Stomach (tissue), 9 donors: Measurements from ENCODE around the gene FUBP1. TPM values are rescaled to one million over a fixed set of nuclear protein-coding genes. Genes with fewer than 3 reads are reported as not detected.
"Not testable (repeated sequence)": the region's sequence is repeated elsewhere in the genome, so short reads cannot be mapped to it uniquely, and the experiment has no call there.

Source experiments
- DNase-seq, 2 donors: peaks; one replicate each; pipeline versions ENCODE4 v3.0.0 to v3.0.0-alpha.2; 2013 to 2019
- H3K27ac ChIP-seq, 5 donors: fragments of 200-600 bp in 4 of 5; sonication (generic) in 4 of 5; one replicate each; pipeline ENCODE4 v1.5.1; 2013 to 2019; ENCODE audit warnings: mild to moderate bottlenecking in 1 of 5, moderate library complexity in 1 of 5
- H3K27me3 ChIP-seq, 3 donors: fragments of 200-600 bp; sonication (generic); one replicate each; pipeline ENCODE4 v1.5.1; 2017 to 2019; ENCODE audit warnings: mixed run types in 1 of 3
- H3K36me3 ChIP-seq, 4 donors: fragments of 200-600 bp; sonication (generic); 1 replicate in 3 of 4; 2 replicates in 1 of 4; pipeline ENCODE4 v1.5.1; 2016 to 2019
- H3K4me1 ChIP-seq, 4 donors: fragments of 200-600 bp; sonication (generic); one replicate each; pipeline ENCODE4 v1.5.1; 2016 to 2019
- H3K4me3 ChIP-seq, 4 donors: fragments of 200-600 bp; sonication (generic) in 3 of 4; one replicate each; pipeline ENCODE4 v1.5.1; 2016 to 2019; ENCODE audit warnings: mild to moderate bottlenecking in 1 of 4
- H3K9me3 ChIP-seq, 4 donors: fragments of 200-600 bp; sonication (generic); one replicate each; pipeline ENCODE4 v1.5.1; 2016 to 2019
- CTCF ChIP-seq, 7 experiments: fragments of 450-650 bp in 4 of 7; fragments of 200-600 bp in 3 of 7; sonication (generic) in 3 of 7; IDR thresholded peaks; one replicate each; pipeline ENCODE4 v1.5.1; 2016 to 2019; ENCODE audit warnings: antibody characterized with exemption in 7 of 7, control low read depth in 2 of 7, mild to moderate bottlenecking in 1 of 7
- EP300 ChIP-seq: sonication (generic); formaldehyde crosslinking; IDR thresholded peaks from one replicate; pipeline ENCODE4 v1.6.1; 2017; ENCODE audit warnings: antibody characterized with exemption
- POLR2A ChIP-seq, 4 donors: fragments of 450-650 bp; IDR thresholded peaks; one replicate each; pipeline ENCODE4 v1.6.1; 2016; ENCODE audit warnings: antibody characterized with exemption in 4 of 4, control low read depth in 2 of 4, mild to moderate bottlenecking in 1 of 4, moderate library complexity in 1 of 4
- POLR2AphosphoS5 ChIP-seq, 3 donors: sonication (generic); formaldehyde crosslinking; IDR thresholded peaks; one replicate each; pipeline ENCODE4 v1.6.1; 2016; ENCODE audit warnings: antibody characterized with exemption in 3 of 3
- WGBS, 5 donors: extraction: QIAGEN DNeasy Blood & Tissue Kit in 3 of 5; methylation state at CpG; one replicate each; pipeline versions ENCODE4 v1.1.5 to v1.1.7; 2013 to 2018; 5-methylcytosine and 5-hydroxymethylcytosine counted together
- intact Hi-C: fragments of 100-400 bp; cut with DNase I; formaldehyde crosslinking; loops from one replicate; pipeline ENCODE4 v1.15.1; 2023; ENCODE audit warnings: low total_unique reads
- polyA plus RNA-seq, 3 donors: library from polyadenylated mRNA; stranded (reverse); fragments of 200-250 nt; gene quantifications; one replicate each; pipeline ENCODE4 v1.2.3, GENCODE V29; 2013
- total RNA-seq, 5 donors: library from RNA; depleted of rRNA; stranded (reverse); fragments of >200 nt; gene quantifications; one replicate each; pipeline versions ENCODE4 v1.1.0 to v1.2.3, GENCODE V29; 2014 to 2016
- donor health status: healthy with polysubstance abuse.
- donor health status: Bipolar disorder and iron deficiency.
- donor health status: healthy.

Gene FUBP1
- total and polyA plus RNA-seq, 8 donors = 25.6 to 394 (median 54.4) TPM

GRCh38 chr1:77987919-77988318 lies 9.0 kb upstream of the FUBP1 start:
- WGBS, 5 donors = 71 to 92% (median 78%) methylated on average over 2 of the region's 2 CpGs
- Histone ChIP-seq H3K4me3 (no peak overlapping the region), H3K27ac (no peak overlapping the region), H3K4me1 (peaks cover 0 to 28% (median 7%) of the 10 kb centered on the region in 4 donors), H3K36me3 (peaks cover 0 to 5% (median 2%) of the 10 kb centered on the region in 4 donors), H3K27me3 (no peaks in the 10 kb centered on the region), H3K9me3 (no peaks in the 10 kb centered on the region)
- TF ChIP-seq POLR2AphosphoS5 (IDR thresholded peaks at IDR 0.05) (no peak), POLR2A (IDR thresholded peaks at IDR 0.05) (no peak), CTCF (IDR thresholded peaks at IDR 0.05) (no peak), EP300 (no peak)
- DNase-seq = no peak
- intact Hi-C loops = no loop called here

GRCh38 chr1:77986810-77987209 lies 7.9 kb upstream of the FUBP1 start:
- DNase-seq = no peak

GRCh38 chr1:77984629-77985028 lies 5.8 kb upstream of the FUBP1 start:
- no peak for DNase-seq
- 90 to 97% (median 96%) methylated on average over 4 of the region's 4 CpGs for WGBS, 5 donors
- no peak for TF ChIP-seq POLR2A (IDR thresholded peaks at IDR 0.05)
- no peak for TF ChIP-seq CTCF (IDR thresholded peaks at IDR 0.05)
- TF ChIP-seq POLR2AphosphoS5 (IDR thresholded peaks at IDR 0.05) = no peak
- TF ChIP-seq EP300 = no peak
- no peaks in the 10 kb centered on the region for H3K27me3 ChIP-seq
- H3K4me3 ChIP-seq = no peak overlapping the region
- H3K36me3 ChIP-seq = no peaks in the 10 kb centered on the region
- H3K27ac ChIP-seq = no peak overlapping the region
- H3K9me3 ChIP-seq = no peaks in the 10 kb centered on the region
- intact Hi-C loops = no loop called here
- peaks cover 6 to 52% (median 17%) of the 10 kb centered on the region in 4 donors for H3K4me1 ChIP-seq

More at GRCh38 chr1:77986810-77987209, 7.9 kb upstream of the FUBP1 start:
- H3K27me3 ChIP-seq = no peaks in the 10 kb centered on the region
- H3K36me3 ChIP-seq = no peaks in the 10 kb centered on the region
- peaks cover 0 to 30% (median 7%) of the 10 kb centered on the region in 4 donors for H3K4me1 ChIP-seq
- intact Hi-C loops = no loop called here
- no peak overlapping the region for H3K27ac ChIP-seq
- H3K9me3 ChIP-seq = no peaks in the 10 kb centered on the region
- no peak overlapping the region for H3K4me3 ChIP-seq
- TF ChIP-seq CTCF (IDR thresholded peaks at IDR 0.05) = no peak
- TF ChIP-seq EP300 = no peak
- TF ChIP-seq POLR2A (IDR thresholded peaks at IDR 0.05) = no peak
- no peak for TF ChIP-seq POLR2AphosphoS5 (IDR thresholded peaks at IDR 0.05)

- DNase-seq = no peak
- no peak overlapping the region for H3K27ac ChIP-seq
- TF ChIP-seq POLR2AphosphoS5 (IDR thresholded peaks at IDR 0.05) = no peak
- TF ChIP-seq POLR2A (IDR thresholded peaks at IDR 0.05) = no peak
- no peak for TF ChIP-seq CTCF (IDR thresholded peaks at IDR 0.05)
- TF ChIP-seq EP300 = no peak
- no peaks in the 10 kb centered on the region for H3K9me3 ChIP-seq
- H3K4me3 ChIP-seq = no peak overlapping the region
- peaks cover 6 to 52% (median 18%) of the 10 kb centered on the region in 4 donors for H3K4me1 ChIP-seq
- no peaks in the 10 kb centered on the region for H3K27me3 ChIP-seq
- intact Hi-C loops = no loop called here
- no peaks in the 10 kb centered on the region for H3K36me3 ChIP-seq
Measured at GRCh38 chr1:77983997-77984355, 5.1 kb upstream of the FUBP1 start.

GRCh38 chr1:77983352-77983996 lies 4.6 kb upstream of the FUBP1 start:
- H3K27ac ChIP-seq, DNase-seq, H3K4me3 ChIP-seq, intact Hi-C loops, H3K36me3 ChIP-seq, H3K27me3 ChIP-seq, H3K9me3 ChIP-seq: not testable (repeated sequence)
- peaks cover 6 to 52% (median 18%) of the 10 kb centered on the region in 4 donors for H3K4me1 ChIP-seq
- WGBS, 5 donors = 71 to 80% (median 77%) methylated on average over 8 of the region's 8 CpGs
